Choroid plexus epithelial cell (primary cell): ENCODE data around the gene CDK6.

Experiments used
- DNase-seq: peaks from one replicate; pipeline ENCODE4 v3.0.0-alpha.2; 2010; ENCODE audit warnings: low read depth
- H3K4me3 ChIP-seq: 2 replicates; pipeline ENCODE4 v1.5.1; 2011; ENCODE audit warnings: low read depth, mild to moderate bottlenecking, control low read depth, low read length, moderate library complexity
- CTCF ChIP-seq: conservative IDR thresholded peaks from 2 replicates; pipeline ENCODE4 v1.5.1; 2011; ENCODE audit warnings: low read depth, mild to moderate bottlenecking, control low read depth, inconsistent platforms, low read length, moderate library complexity

The CDK6 gene

GRCh38 chr7:92602352-92603088 lies 233.9 kb downstream of the CDK6 start:
- H3K4me3 ChIP-seq = no peak overlapping the region
- DNase-seq = peak; percentile 27
- TF ChIP-seq CTCF = no peak

GRCh38 chr7:92598310-92598981 lies 237.9 kb downstream of the CDK6 start:
- no peak for TF ChIP-seq CTCF
- DNase-seq = no peak
- no peak overlapping the region for H3K4me3 ChIP-seq

- DNase-seq = no peak
- no peak overlapping the region for H3K4me3 ChIP-seq
- TF ChIP-seq CTCF = no peak
Measured at GRCh38 chr7:92595281-92595680, 241.1 kb downstream of the CDK6 start.

GRCh38 chr7:92594746-92595145 lies 241.6 kb downstream of the CDK6 start:
- TF ChIP-seq CTCF = no peak
- DNase-seq = no peak
- H3K4me3 ChIP-seq = no peak overlapping the region

GRCh38 chr7:92590711-92591310 lies 245.6 kb downstream of the CDK6 start:
- peak overlapping the region; percentile 83 for H3K4me3 ChIP-seq
- TF ChIP-seq CTCF = no peak
- no peak for DNase-seq

GRCh38 chr7:92589056-92589455 lies 247.3 kb downstream of the CDK6 start:
- TF ChIP-seq CTCF = no peak
- peak overlapping the region; percentile 83 for H3K4me3 ChIP-seq
- DNase-seq = no peak
